Astrocyte of the cerebellum (primary cell): ENCODE measurements around the gene KRTAP10-12.

Experiments used
- DNase-seq: peaks from one replicate; pipeline ENCODE4 v3.0.0-alpha.2; 2011; ENCODE audit warnings: low read depth
- H3K4me3 ChIP-seq: 2 replicates; pipeline ENCODE4 v1.5.1; 2011; ENCODE audit warnings: mild to moderate bottlenecking, low read depth, low read length, moderate library complexity
- in situ Hi-C: cut with HindIII; loops from 2 replicates; pipeline ENCODE4 v1.10.0; 2017; ENCODE audit warnings: low sequenced_read_pairs
- TF ChIP-seq, protein P1 (sequence below): IDR thresholded peaks from 2 replicates; pipeline ENCODE4 v1.5.1; 2012; ENCODE audit warnings: low read length, low read depth, moderate library complexity, mild to moderate bottlenecking; ENCODE audit errors: missing control alignments

Gene KRTAP10-12

DNA sequence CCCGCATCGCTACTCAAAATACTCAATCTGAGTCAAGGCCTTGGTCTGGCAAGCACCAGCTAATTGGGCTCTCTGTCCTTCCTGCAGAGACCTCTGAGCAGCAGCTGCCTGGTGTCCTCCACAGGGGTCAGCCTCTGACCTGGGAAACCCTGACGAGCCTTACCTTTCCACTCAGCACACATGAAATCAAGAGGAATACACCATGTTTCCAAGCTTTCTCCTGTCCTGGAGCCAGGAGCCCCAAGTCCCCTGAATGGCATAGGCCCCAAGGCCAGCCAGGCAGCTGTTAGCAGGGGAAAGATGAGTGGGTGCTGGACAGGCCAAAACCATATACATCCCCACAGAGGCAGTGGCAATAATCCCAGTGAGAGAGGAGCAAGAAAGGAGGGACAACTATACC lies 41.6 kb downstream of the KRTAP10-12 start:
- in situ Hi-C loops: no loop called here
- TF ChIP-seq, protein P1, sequence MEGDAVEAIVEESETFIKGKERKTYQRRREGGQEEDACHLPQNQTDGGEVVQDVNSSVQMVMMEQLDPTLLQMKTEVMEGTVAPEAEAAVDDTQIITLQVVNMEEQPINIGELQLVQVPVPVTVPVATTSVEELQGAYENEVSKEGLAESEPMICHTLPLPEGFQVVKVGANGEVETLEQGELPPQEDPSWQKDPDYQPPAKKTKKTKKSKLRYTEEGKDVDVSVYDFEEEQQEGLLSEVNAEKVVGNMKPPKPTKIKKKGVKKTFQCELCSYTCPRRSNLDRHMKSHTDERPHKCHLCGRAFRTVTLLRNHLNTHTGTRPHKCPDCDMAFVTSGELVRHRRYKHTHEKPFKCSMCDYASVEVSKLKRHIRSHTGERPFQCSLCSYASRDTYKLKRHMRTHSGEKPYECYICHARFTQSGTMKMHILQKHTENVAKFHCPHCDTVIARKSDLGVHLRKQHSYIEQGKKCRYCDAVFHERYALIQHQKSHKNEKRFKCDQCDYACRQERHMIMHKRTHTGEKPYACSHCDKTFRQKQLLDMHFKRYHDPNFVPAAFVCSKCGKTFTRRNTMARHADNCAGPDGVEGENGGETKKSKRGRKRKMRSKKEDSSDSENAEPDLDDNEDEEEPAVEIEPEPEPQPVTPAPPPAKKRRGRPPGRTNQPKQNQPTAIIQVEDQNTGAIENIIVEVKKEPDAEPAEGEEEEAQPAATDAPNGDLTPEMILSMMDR: no peak
- no peak for DNase-seq
- no peak overlapping the region for H3K4me3 ChIP-seq

DNA sequence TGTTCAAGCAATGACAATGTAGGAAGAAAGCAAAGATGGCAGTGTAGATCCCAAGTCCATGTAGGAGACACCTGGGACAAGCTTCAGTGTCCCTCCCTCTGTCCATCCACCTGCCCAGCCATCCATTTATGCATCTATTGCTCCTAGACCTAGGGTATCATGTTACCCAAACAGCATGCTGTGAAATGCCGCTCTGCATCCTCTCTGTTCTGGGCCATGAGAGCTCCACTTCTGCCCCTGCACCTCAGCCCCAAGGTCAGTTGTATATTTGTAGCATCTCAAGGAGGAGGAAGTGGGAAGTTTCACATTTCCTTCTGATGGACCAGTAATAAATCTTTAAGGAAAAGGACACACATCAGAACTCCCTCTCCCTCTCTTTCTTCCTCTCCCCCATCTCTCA lies 42.3 kb downstream of the KRTAP10-12 start:
- in situ Hi-C loops: no loop called here
- DNase-seq: no peak

DNA sequence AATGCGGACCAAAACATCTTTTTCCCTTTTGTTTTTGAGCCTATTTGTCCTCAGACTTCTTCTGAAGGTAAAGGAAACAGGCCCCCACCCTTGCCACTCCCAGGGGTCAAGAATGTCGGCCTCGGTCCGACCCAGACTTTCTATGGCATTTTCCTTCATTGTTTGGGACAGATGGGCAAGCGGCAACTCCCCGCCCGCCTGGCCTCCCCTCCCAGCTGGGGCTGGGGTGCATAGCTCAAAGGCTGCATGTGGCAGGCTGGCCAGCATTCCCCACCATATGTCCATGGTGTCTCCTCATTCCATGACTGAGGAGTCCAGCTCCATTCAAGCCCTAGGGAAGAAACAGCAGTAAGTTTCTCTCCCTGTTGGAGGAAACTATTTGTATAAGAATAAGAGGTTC lies 43.8 kb downstream of the KRTAP10-12 start:
- TF ChIP-seq, protein P1: no peak
- no peak overlapping the region for H3K4me3 ChIP-seq
- no peak for DNase-seq
- in situ Hi-C loops: no loop called here

More for the DNA sequence above, 42.3 kb downstream of the KRTAP10-12 start:
- H3K4me3 ChIP-seq: no peak overlapping the region
- TF ChIP-seq, protein P1: no peak

DNA sequence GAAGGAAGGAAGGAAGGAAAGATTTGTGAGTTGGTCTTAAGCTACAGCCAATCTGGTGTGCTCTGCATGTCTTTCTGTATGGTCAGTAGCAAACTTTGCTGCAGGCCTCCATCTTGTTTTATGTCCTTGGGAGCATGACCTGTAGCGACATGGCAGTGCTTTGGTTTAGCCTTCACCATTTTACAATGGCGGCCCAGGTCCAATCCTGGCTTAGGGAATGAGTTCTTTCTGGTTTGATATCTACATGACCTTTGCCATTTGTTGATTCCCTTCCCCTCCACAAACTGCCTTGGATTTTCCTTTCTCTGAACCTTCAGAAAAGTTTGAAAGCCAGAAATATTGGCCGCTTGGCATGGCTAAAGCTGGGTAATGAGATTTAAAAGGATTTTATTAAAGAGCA lies 44.9 kb downstream of the KRTAP10-12 start:
- TF ChIP-seq, protein P1: no peak
- in situ Hi-C loops: no loop called here
- no peak overlapping the region for H3K4me3 ChIP-seq
- DNase-seq: no peak

DNA sequence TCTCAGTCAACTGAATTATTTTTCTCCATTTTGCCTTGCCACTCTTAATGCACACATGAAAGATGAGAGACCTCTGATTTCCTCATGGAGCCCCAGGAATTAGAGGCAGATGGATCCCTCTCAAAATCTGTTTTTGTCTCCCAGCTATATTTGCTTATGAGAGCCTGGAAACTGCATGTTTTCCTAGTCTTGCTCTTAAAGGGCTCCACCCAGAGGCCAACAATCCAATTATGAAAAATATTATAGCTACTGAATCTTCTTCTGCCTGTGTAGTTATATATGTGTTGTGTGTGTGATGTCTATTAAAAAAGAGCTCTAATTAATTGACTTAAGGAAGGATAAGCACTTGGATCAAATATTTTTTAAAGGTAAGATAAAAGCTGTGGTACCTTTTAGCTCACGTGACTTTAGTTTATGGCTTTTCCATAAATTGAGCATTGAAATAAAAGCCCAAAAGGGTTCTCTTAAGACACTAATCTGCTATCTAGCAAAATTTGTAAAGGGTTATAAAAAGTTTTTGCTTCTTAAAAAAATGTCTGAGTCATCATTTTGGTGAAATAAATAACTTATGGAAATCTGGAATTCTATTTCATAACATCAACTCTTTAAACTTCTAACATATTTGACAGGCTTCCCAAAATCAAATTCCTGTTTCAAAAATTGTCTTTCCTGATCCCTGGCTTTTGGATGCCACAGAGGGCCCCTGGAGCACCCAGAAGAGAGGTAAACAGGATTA lies 45.6 kb downstream of the KRTAP10-12 start:
- no peak overlapping the region for H3K4me3 ChIP-seq
- DNase-seq: no peak
- TF ChIP-seq, protein P1: peak; percentile 23
- in situ Hi-C loops: no loop called here
